Stimulated activated CD8-positive, alpha-beta memory T cell treated with anti-CD3 and anti-CD28 coated beads, Interleukin-7, amount 100 ng/mL, for 24 hours (primary cell): Measurements from ENCODE around the gene ZFHX3.

Experiments
- DNase-seq: peaks from one replicate; pipeline ENCODE4 v3.0.0-alpha.2; 2020; ENCODE audit warnings: low read depth

ZFHX3 gene

DNA sequence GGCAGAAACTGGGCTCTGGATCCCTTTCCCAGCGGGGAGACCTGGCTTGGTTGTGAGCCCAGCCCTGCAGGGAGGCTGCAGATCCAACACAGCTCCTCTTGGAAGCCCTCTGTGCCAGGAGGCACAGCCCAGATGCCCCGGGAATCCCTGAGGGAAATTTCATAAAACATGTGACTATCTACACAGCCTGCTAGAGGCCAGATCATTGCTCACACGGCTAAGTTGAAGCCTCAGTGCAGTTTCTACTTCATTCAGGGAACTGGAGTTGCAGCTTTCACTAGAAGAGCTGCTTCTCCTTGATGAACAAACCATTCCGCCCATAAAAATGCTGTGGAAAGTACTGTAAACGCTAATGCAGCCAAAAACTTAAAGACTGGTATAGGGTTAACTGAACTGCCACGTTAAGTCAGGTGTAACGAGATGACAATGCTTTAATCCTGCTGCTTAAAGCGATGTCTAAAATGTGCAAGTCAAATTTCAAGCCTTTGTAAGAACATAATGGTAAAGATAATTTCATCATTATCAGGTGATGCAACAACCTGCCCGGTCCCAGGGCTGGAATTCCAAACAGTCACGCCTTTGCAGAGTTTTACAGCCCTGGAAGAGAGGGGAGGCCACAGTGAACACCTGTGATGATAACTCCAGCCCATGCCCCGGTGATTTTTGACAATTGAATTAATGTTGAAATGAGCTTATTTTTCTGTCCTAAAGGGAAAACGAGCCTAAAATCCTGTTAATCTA is 172.5 kb downstream of the ZFHX3 start:
- no peak for DNase-seq

DNA sequence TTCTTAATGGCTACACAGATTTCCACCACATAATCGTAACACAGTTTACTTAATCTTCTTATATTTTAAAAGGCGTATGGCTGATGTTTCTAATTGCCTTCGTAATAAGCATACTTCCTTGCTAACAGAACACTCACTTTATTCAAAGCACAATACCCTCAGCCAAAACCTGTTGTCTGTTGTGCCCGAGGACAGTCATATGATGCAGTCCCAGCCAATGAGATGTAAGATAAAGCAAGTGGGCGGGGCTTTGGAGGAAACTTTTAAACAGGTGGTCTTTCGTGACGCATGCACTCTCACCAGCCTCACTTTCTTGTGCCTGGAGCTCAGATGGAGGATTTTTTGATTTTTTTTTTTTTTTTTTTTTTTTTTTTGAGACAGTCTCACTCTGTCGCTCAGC is 174.1 kb downstream of the ZFHX3 start:
- DNase-seq = no peak

DNA sequence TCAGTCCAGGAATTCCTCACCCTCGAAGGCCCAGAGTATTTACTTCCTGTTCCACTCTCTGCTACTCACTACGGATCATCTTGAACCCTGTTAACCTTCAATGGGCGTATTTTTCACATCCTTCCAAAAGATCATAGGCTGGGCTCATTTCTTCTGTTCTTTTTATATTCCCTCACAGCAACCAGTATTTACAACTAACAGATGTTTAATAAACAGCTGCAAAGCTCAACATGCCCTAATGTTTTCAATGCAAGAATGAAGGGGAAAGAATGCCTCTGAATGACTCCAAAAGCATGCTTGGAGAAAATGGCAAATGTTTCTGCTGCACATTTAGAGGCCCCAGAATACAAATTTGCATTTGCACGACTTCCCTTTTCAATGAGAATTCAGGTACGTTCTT is 174.9 kb downstream of the ZFHX3 start:
- DNase-seq = no peak

DNA sequence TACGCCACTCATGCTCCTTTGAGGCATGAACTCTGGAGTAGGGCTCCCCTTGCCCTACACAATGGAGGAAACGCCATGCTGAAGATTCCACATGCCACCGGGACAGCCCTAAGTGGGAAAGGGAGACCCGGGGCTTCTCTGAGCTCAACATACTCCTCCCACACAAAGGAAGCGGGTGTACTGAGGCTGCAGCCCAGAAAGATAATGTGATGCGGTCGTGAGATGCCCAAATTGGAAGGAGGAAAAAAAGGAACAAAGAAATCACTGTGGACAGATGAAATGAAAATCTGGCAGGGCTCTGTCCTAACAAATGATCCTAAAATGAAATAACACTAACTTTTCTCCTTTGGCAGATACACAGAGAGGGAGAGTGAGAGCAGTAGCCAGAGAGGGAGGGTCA is 182.1 kb downstream of the ZFHX3 start:
- no peak for DNase-seq

DNA sequence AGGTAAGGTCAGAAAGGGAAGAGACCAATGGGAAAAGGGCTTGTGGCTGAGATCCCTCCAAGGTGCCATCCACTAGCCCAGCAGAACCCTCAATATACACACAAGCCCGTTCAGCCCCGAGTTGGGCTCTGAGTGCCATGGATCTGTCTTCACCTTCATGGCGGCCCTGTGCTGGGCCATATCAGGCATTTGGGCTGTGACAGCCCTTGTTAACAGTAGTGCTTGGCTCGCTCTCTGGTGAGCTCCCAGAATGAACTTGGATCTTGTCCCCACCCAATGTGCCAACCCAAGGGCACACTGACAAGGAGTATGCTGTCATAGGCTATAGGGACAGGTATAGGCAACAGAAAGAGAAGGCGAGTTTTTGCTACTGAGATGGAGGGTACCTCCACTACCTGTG is 182.7 kb downstream of the ZFHX3 start:
- no peak for DNase-seq

DNA sequence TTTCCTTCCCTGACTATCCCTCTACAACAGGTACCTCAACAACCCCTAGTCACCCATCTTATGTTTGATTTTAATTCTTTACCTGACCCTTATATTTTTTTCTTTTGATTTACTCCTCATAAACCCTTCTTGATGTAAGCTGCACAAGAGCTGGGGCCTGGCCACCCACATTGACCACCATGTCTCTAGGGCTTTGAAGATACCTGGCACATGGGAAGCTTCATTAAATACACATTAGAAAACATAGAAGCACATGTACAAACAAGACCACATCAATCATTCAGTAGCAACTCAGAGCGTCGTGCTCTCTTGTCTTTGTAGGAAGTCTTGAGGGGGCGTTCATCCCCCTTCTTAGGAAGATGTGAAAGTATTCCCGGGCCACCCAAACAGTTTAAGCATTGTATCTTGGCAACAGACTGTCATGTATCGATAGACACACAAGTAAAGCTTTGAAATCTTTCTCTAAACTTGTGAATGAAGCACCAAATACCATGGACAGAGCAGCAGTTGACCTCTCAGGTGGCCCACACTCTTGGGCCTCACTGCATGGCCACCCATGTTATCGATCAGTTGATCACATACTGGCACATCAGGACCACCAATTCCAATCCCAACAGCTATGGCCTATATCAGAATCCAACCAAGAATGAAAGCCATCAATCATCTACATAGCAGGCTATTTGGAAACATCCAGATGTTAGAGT is 183.6 kb downstream of the ZFHX3 start:
- DNase-seq = no peak

DNA sequence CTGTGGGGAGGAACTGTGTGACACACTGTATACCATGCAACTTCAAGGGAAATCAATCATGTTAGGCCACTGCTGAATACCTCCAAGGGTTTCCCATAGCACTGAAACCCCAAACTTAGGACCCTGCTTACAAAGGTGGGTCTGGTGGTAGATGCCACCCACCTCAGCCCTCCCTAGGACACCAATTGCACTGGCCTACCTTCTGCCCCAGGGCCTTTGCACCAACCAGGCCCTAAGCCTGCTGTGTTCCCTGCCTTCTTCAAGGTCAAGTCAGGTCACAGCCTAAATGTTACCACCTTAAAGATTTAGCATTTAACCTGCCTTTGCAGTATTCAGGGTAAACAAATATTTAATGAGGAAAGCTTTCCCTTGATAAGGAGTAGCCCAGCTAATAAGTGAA is 185.8 kb downstream of the ZFHX3 start:
- DNase-seq = no peak

DNA sequence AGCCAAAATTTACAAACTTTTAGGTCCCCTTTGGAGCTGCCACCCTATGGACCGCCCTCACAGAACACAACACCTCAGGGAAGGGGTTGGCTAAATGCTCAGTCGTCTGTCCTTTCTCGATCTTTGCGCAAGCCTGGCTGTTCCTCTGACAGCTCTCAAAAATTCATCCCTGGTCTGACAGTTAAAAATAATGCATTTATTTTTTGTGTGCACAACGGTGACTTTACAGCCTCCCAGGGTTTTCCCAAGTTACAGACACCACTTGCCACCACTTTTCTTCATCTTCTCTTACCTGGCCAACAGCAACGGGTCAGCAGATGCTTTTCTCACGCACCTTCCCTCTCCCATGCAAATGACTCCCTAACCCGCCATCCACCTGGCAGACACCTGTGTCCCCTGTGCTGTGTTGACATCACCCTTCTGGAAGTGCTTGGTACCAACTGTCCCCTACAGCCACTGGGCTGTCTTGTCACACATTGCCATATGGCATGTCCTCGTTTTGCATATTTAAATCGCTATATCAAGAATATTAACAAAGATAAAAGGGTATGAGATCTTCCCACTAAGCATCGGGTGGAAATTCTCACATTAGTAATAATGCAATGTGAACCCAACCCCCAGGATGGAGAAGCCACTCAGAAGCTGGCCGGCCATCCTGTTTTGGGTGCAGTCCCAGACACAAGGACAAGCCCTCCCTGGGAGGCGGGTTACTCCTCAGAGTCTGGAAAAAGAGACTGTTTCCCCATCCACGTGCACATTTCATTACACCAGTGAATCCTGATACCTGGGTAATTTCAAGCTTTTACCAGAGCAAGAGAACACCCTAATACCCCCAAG is 187.0 kb downstream of the ZFHX3 start:
- DNase-seq = no peak

DNA sequence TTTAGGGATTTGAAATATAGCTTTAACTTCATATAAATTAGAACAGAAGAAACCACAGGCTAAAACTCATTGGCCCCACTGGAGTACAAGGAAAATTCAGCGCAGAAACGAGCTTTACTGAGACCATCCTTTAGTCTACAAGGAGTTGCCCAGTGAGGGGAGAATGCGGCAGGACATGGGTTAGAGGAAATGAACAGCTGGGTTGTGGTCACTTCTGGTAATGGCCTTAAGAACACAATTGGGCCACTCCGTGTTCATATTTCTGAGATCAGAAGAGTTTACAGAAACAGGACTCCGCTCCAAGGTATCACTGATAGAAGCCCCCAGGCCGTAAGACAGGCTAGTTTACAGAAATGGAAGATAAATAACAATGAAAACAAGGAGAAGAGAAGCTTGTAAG is 188.3 kb downstream of the ZFHX3 start:
- no peak for DNase-seq

DNA sequence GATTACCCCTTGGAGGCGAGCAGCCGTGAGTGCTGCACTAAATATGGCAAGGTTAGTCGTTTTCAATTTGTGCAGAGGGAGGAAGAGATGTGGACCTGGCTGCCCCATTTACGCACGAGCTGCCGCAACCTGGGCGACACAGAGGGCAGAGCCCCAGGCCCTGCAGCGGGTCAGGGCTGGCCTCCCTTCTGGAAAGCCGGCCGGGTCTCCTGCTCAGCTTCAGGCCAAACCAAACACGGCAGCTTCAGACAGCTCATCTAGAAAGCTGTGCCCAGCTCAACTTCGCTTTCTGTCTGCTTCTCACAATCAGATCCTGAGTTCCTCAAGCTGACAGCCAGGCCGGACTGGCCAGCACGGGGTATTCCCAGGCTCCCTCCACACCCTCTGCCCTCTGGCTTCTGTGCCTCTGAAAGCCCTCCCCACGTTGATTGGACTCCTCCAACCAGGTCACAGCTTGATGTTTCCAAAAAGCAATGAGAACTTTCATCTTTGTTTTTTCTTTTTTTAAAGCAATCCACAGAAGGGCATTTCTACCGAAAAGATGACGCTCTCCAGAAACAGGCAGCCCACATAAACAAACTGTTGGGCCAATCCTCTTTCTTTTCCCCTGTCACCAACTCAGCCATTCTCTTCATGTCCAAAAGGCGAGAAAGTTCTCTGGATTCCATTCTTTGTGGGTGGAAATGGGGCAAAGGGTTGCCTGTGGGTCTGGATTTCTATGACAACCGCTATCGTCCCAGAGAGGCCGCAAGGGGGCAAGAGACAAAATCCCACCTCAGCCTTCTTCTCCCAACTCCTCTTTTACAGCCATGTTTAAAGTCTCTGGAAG is 189.0 kb downstream of the ZFHX3 start:
- DNase-seq = no peak

DNA sequence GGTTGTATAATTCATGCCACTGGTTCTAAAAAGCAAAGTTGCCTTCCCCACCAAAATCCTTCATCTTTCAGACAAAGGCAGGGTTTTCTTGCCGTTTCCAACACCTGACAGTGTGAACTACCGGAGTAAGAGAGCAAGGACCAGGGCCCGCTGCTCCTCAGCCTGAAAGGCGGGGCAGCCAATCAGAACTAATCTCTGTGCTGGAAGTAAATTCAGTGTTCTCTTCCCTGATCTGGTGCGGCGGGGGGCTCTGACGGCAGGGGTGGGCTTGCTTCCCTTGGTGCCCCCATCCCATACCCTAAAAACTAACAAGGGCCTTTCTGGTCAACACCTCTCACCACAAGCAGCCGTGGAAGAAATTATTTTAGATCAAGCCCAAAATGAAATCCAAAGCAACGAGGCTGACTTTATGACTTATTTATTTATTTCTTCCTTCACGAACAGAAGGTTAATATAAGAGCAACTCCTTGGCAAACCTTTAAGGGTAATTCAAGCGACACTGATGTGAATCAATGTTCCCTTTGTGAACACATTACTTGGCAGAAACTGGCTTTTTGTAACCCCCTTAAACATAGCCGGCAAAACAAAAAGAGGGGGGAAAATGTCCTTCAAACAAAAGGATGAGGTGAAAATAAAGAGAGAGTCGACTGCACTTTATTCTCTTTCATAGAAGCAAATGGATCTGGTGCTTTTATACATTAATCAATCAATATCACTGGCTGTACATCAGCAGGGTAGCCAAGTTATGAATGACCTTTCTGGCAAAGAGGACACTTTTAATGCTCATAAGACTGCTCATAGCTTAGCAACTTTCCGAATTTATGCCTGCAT is 189.9 kb downstream of the ZFHX3 start:
- no peak for DNase-seq

DNA sequence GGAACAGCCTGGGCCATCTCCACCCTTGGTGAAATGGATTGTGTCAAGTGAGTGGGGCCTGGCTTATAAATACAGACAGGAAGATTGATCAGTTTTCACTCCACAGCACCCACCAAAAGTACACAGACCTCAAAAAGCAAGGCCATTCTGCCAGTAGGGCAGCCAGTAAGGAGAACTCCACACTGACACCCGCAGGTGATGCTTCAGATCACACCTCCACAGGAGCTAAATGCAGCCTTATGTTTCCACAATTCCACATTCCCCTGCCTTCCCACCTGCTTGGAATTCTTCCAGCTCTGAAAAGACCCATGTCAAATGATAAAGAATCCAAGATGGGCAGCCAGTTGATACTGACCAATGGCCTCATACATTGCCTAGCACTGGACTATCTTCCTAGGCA is 191.1 kb downstream of the ZFHX3 start:
- DNase-seq = no peak

DNA sequence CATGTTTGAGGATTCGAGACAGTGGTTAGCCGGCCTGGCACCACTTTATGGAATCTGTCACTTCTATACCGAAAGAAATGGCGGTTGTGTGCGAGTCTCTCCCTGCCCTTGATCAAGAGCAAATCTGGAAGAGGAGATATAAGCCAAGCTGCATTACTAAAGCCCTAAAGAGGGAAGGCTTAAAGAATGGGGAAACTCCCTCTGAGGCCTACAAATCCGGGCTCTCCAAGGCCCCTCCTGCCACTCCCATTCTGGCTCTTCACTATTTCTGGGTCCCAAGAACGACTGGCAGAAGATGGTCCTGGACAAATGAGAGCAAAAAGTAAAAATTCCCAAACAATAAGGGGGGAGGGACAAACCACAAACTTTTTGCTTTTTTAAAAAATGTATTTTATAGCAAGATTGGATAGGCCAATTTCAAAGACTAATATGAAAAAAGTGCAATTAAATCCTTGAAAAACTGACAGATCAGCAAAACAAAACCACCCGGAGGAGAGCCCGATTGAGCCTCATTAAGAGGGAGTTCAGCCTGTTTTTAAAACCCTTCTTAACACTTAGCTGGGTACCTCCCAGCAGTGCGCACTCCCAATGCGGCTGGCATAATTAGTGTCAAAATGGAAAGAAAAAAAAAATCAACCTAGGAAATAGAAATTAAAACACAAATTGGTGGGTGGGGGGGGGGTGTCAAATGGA is 193.5 kb downstream of the ZFHX3 start:
- no peak for DNase-seq

DNA sequence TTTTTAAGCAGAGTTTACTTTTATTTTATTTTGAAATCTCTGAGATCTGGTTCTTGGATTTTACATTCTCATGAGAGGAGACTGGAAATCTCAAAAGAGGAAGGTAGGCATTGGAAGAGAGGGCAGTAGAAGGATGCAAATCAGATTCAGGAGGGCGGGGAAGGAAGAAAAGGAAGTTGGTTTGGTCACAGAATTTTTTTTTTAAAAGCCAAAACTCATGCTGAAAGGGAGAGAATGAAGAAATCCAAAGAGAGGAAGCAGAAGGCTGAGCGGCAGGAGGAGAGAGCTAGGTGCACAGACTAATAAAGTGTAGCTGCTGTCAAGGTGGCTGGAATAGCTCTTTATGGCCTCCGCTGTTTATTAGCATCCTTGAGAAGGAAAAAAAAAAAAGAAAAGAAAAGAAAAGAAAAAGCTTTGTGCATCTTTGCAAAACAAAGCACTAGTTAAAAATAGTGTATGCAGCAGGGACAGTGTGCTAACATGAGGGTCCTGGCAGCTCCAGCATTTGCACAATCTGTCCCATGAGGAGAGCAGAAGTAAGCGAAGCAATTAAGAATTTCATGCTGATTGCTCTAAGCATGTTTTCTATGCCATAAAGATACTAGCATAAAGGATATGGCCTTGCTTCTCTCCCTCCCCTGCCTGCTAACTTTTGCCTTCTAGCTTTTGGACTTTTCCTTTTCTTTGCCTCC is 194.2 kb downstream of the ZFHX3 start:
- no peak for DNase-seq

DNA sequence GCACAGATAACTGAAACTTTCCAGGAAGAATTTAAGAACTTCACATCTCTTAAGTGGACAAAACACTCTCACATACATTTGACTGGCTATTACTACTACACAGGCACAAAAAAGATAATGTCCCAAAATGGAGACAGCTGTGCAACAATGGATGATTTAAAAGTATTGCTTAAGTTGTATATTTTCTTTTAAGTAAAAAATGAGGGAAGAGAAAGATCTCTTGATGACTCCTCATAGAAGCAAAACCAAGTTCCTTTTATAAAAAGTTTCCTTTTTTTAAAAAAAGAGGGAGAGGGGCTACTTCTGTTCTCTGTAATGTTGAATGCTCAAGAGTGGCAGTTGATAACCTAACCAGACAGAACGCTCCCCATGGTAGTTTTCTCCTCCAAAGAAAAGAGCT is 195.5 kb downstream of the ZFHX3 start:
- no peak for DNase-seq

DNA sequence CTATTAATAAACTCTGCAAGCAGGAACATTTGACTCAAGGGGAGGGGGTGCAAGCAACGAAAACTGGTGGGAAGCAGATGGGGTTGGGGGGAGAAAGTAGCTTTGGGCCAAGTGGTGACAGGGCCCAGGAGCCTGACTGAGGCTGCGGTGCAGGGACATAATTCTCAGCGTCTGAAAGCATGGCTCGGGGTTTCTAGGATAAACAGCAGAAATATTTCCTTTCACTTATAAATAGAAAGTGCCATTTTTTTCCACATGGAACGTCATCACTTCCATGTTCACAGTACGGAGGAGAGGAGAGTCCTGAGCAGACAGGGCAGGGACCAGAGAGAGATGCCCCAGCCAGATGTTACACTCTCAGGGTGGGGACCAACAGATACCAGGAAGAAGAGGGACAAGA is 197.1 kb downstream of the ZFHX3 start:
- no peak for DNase-seq

DNA sequence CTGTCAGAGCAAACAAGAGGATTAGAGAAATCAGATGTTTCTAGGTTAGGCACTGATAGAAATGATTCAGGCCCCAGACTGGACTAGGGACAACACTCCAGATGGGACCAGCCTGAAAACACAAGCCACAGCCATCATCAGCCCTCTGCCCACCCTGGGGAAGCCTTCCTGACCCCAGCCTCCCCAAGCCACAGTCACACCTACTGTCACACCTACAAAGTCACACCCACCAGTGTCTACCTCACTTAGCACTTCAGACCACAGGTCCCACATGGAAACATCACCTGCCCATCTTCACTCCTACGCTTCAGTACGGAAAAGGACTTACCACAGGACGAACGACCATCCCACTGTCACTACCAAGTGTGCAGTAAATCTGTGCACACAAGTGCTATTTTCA is 197.9 kb downstream of the ZFHX3 start:
- no peak for DNase-seq

DNA sequence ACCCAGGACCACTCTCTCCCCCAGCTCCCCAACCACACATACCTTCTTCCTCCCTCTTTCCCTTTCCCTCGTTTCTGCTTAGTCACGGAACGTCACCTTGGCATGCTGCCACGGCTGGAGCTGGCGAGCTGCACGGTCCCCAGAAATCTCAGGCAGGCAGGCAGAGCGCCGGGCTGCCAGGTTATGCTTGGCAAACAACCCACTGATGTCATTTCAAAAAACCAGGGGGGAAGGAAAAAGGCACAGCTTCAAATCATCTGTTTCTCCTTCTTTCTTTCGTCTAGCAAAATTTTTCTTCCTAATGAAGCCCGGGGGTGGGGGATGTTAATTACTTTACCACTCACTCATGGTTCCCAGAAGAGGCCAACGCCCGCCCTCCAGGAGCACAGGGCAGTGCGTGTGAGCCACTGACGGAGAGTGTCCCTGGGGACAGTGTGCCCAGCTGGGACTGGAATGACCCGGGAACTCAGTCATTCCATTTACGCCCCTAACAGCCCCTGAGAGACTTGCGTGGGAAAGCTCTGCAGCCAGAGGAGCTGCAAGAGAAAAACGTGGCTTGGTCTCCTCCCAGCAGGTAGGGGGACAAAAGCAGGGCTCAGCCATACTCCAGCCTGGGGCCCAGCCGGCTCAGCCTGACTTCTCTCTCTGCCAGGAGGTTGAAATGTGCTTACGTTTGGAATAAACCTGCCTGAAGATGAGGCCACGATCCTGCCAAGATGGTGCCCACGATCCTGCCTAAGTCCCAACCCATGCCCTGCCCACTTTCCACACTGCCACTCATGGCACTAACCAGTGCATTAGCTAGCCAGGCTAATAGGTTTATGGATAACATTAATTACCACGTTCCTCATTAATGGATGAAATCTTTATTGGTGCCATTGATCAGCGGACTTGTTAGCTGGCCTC is 198.9 kb downstream of the ZFHX3 start:
- no peak for DNase-seq

DNA sequence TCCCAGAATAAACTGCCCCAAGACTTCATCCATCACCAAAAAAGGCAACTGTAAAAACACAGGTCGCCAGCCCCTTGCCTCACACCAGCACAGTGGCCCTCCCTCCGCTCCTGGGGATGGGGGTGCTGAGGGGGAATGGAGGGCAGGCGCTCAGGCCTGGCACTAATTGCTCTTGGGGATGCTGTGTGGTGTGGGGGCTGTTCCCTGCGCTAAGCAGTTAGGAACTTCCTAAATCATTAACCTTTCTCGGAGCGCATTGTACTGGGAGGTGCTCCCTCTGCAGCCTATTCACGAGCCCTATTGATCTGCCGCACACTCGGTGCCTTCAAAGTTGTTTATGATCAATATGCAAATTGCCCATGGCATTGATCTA is 199.9 kb downstream of the ZFHX3 start:
- DNase-seq = no peak
